K562 (cell line): ENCODE measurements around the gene APBA2.

Experiments
- ATF1 ChIP-seq, 2 experiments: fragments of 450-650 bp in 1 of 2; IDR thresholded peaks; 2 replicates each; pipeline ENCODE4 v1.6.1; 2016; ENCODE audit warnings: missing compliant biosample characterization in 1 of 2, missing genetic modification characterization in 1 of 2
- BRCA1 ChIP-seq, 2 experiments: fragments of 450-650 bp in 1 of 2; sonication (generic) in 1 of 2; formaldehyde crosslinking in 1 of 2; IDR thresholded peaks; 2 replicates each; pipeline versions ENCODE4 v1.5.0 to v1.6.1; 2017 to 2020; ENCODE audit warnings: mild to moderate bottlenecking in 1 of 2, missing genetic modification reagents in 1 of 2
- CEBPB ChIP-seq: fragments of 450-650 bp; IDR thresholded peaks from 2 replicates; pipeline ENCODE4 v1.6.1; 2016; ENCODE audit warnings: missing genetic modification characterization, missing compliant biosample characterization
- CHD1 ChIP-seq: fragments of 200-600 bp; sonication (generic); IDR thresholded peaks from one replicate; pipeline ENCODE4 v1.6.1; 2012; ENCODE audit warnings: mild to moderate bottlenecking, moderate library complexity, low read length, inconsistent platforms
- FOXJ3 ChIP-seq: sonication (generic); formaldehyde crosslinking; IDR thresholded peaks from 2 replicates; pipeline ENCODE4 v1.4.0; 2020; ENCODE audit warnings: mild to moderate bottlenecking, missing genetic modification reagents
- SIN3A ChIP-seq, 2 experiments: fragments of 150-350 bp in 1 of 2; IDR thresholded peaks; 2 replicates each; pipeline ENCODE4 v1.6.1; 2011 to 2016; ENCODE audit warnings: borderline replicate concordance in 2 of 2, low read depth in 2 of 2, low read length in 2 of 2, mild to moderate bottlenecking in 2 of 2, moderate library complexity in 2 of 2; ENCODE audit not compliant: control insufficient read depth in 1 of 2
- SIX5 ChIP-seq, 2 experiments: IDR thresholded peaks; 2 replicates each; pipeline ENCODE4 v1.6.1; 2011; ENCODE audit warnings: low read length in 2 of 2, borderline replicate concordance in 1 of 2, low read depth in 1 of 2, mild to moderate bottlenecking in 1 of 2, moderate library complexity in 1 of 2; ENCODE audit not compliant: insufficient read depth in 1 of 2
- TAF1 ChIP-seq: IDR thresholded peaks from 2 replicates; pipeline ENCODE4 v1.6.1; 2011; ENCODE audit warnings: mild to moderate bottlenecking, low read length, moderate library complexity; ENCODE audit not compliant: insufficient read depth, control insufficient read depth, severe bottlenecking; ENCODE audit errors: extremely low read depth
- TFAM ChIP-seq: fragments of 250-450 bp; sonication (Bioruptor Pico); conservative IDR thresholded peaks from 2 replicates; pipeline ENCODE4 v1.5.0; 2021; ENCODE audit warnings: mild to moderate bottlenecking, moderate library complexity
- TOE1 ChIP-seq, 2 experiments: fragments of 450-650 bp in 1 of 2; sonication (generic) in 1 of 2; formaldehyde crosslinking in 1 of 2; IDR thresholded peaks; 2 replicates each; pipeline versions ENCODE4 v1.7.1 to v1.8.0; 2016 to 2022; ENCODE audit warnings: borderline replicate concordance in 2 of 2, mild to moderate bottlenecking in 2 of 2, antibody characterized with exemption in 1 of 2, inconsistent platforms in 1 of 2, low read depth in 1 of 2, missing genetic modification reagents in 1 of 2, moderate library complexity in 1 of 2
- YY1 ChIP-seq, 3 experiments: IDR thresholded peaks; 2 replicates each; pipeline ENCODE4 v1.6.1; 2011; ENCODE audit warnings: low read length in 2 of 3, mild to moderate bottlenecking in 2 of 3, moderate library complexity in 2 of 3, borderline replicate concordance in 1 of 3, control low read depth in 1 of 3, low read depth in 1 of 3; ENCODE audit not compliant: insufficient read depth in 3 of 3, insufficient replicate concordance in 2 of 3, control insufficient read depth in 1 of 3, insufficient read length in 1 of 3; ENCODE audit errors: extremely low read depth in 1 of 3
- TF ChIP-seq, protein P1 (sequence below): sonication (generic); formaldehyde crosslinking; IDR thresholded peaks from 2 replicates; pipeline ENCODE4 v1.8.0; 2022; ENCODE audit warnings: mild to moderate bottlenecking, missing genetic modification reagents
- TF ChIP-seq, protein P2 (sequence below), 2 experiments: fragments of 450-650 bp; formaldehyde crosslinking in 1 of 2; IDR thresholded peaks; 2 replicates each; pipeline versions ENCODE4 v1.4.0 to v1.6.1; 2014 to 2020; ENCODE audit warnings: mild to moderate bottlenecking in 2 of 2, borderline replicate concordance in 1 of 2, low read depth in 1 of 2
- TF ChIP-seq, protein P3 (sequence below), 3 experiments: IDR thresholded peaks in 2 of 3; conservative IDR thresholded peaks in 1 of 3; 2 replicates each; pipeline ENCODE4 v1.5.1; 2011 to 2012; ENCODE audit warnings: low read length in 3 of 3, mild to moderate bottlenecking in 3 of 3, control low read depth in 2 of 3, improper control_type of control experiment in 1 of 3, inconsistent platforms in 1 of 3, low read depth in 1 of 3, mixed read lengths in 1 of 3, moderate library complexity in 1 of 3; ENCODE audit not compliant: insufficient read depth in 2 of 3

DNA sequence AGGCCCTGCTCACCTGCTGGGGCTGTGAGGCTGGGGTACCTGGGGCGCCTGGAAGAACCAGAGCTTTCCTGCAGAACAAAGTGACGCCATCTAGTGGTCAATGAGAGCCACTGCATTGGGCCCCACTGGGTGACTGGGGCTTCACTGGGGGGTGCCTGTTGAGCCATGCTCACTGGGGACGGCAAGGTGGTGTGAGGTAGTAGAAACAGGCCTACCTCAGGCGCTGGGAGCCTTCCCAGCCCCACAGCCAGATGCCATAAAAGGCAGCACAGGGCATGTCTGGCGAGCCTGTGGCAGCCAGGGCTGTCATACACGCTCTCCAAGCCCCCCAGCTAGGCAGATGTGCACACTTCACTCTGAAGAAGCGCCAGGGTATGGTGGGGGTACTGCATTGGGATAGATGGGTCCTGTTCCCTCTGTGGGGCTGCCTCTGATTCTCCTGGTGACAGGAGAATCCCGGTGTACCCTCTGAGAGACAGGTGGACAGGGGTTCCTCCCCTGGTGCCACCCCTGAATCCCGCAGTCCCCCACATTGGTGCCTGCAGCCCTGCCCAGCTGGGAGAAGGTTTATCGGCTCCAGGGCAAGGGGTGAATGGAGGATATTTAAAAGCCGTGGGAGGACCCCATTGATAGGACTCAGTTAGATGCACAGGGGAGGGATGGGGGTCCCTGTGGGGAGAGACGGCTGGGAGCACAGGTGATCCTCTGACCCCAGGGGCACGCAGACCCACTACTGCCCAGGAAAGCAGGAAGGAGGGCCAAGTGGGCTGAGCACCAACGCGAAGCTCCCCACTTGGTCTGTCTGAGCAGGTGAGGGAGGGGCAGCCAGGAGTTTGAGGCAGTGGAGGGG is 205.1 kb downstream of the APBA2 start:
- no peak for TF ChIP-seq ATF1 (CRISPR knock-in tag; IDR thresholded peaks at IDR 0.05)
- TF ChIP-seq ATF1 (tag; IDR thresholded peaks at IDR 0.05), result no peak
- TF ChIP-seq SIN3A (IDR thresholded peaks at IDR 0.05; ENCODE audit: borderline replicate concordance in 2 of 2, control insufficient read depth in 1 of 2, low read depth in 2 of 2, low read length in 2 of 2), result no peak
- no peak for TF ChIP-seq FOXJ3 (CRISPR knock-in tag)
- no peak for TF ChIP-seq SIX5 (IDR thresholded peaks at IDR 0.05; ENCODE audit: borderline replicate concordance in 1 of 2, insufficient read depth in 1 of 2, low read depth in 1 of 2, low read length in 2 of 2)
- no peak for TF ChIP-seq CHD1
- TF ChIP-seq, protein P1, sequence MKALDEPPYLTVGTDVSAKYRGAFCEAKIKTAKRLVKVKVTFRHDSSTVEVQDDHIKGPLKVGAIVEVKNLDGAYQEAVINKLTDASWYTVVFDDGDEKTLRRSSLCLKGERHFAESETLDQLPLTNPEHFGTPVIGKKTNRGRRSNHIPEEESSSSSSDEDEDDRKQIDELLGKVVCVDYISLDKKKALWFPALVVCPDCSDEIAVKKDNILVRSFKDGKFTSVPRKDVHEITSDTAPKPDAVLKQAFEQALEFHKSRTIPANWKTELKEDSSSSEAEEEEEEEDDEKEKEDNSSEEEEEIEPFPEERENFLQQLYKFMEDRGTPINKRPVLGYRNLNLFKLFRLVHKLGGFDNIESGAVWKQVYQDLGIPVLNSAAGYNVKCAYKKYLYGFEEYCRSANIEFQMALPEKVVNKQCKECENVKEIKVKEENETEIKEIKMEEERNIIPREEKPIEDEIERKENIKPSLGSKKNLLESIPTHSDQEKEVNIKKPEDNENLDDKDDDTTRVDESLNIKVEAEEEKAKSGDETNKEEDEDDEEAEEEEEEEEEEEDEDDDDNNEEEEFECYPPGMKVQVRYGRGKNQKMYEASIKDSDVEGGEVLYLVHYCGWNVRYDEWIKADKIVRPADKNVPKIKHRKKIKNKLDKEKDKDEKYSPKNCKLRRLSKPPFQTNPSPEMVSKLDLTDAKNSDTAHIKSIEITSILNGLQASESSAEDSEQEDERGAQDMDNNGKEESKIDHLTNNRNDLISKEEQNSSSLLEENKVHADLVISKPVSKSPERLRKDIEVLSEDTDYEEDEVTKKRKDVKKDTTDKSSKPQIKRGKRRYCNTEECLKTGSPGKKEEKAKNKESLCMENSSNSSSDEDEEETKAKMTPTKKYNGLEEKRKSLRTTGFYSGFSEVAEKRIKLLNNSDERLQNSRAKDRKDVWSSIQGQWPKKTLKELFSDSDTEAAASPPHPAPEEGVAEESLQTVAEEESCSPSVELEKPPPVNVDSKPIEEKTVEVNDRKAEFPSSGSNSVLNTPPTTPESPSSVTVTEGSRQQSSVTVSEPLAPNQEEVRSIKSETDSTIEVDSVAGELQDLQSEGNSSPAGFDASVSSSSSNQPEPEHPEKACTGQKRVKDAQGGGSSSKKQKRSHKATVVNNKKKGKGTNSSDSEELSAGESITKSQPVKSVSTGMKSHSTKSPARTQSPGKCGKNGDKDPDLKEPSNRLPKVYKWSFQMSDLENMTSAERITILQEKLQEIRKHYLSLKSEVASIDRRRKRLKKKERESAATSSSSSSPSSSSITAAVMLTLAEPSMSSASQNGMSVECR (CRISPR knock-in tag), result no peak
- TF ChIP-seq CEBPB (tag), result no peak
- TF ChIP-seq, protein P2, sequence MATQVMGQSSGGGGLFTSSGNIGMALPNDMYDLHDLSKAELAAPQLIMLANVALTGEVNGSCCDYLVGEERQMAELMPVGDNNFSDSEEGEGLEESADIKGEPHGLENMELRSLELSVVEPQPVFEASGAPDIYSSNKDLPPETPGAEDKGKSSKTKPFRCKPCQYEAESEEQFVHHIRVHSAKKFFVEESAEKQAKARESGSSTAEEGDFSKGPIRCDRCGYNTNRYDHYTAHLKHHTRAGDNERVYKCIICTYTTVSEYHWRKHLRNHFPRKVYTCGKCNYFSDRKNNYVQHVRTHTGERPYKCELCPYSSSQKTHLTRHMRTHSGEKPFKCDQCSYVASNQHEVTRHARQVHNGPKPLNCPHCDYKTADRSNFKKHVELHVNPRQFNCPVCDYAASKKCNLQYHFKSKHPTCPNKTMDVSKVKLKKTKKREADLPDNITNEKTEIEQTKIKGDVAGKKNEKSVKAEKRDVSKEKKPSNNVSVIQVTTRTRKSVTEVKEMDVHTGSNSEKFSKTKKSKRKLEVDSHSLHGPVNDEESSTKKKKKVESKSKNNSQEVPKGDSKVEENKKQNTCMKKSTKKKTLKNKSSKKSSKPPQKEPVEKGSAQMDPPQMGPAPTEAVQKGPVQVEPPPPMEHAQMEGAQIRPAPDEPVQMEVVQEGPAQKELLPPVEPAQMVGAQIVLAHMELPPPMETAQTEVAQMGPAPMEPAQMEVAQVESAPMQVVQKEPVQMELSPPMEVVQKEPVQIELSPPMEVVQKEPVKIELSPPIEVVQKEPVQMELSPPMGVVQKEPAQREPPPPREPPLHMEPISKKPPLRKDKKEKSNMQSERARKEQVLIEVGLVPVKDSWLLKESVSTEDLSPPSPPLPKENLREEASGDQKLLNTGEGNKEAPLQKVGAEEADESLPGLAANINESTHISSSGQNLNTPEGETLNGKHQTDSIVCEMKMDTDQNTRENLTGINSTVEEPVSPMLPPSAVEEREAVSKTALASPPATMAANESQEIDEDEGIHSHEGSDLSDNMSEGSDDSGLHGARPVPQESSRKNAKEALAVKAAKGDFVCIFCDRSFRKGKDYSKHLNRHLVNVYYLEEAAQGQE (IDR thresholded peaks at IDR 0.05; ENCODE audit: borderline replicate concordance), result peak; percentile 28; the same call in 1 of the 2 replicates
- TF ChIP-seq, protein P2 (CRISPR knock-in tag; IDR thresholded peaks at IDR 0.05; ENCODE audit: low read depth), result no peak
- TF ChIP-seq YY1 (IDR thresholded peaks at IDR 0.05; ENCODE audit: borderline replicate concordance in 1 of 3, control insufficient read depth in 1 of 3, extremely low read depth in 1 of 3, insufficient read depth in 3 of 3, insufficient read length in 1 of 3, insufficient replicate concordance in 2 of 3, low read depth in 1 of 3, low read length in 2 of 3), result no peak
- TF ChIP-seq TOE1 (IDR thresholded peaks at IDR 0.05; ENCODE audit: borderline replicate concordance), result no peak
- no peak for TF ChIP-seq TOE1 (CRISPR knock-in tag; IDR thresholded peaks at IDR 0.05; ENCODE audit: borderline replicate concordance, low read depth)
- TF ChIP-seq, protein P3, sequence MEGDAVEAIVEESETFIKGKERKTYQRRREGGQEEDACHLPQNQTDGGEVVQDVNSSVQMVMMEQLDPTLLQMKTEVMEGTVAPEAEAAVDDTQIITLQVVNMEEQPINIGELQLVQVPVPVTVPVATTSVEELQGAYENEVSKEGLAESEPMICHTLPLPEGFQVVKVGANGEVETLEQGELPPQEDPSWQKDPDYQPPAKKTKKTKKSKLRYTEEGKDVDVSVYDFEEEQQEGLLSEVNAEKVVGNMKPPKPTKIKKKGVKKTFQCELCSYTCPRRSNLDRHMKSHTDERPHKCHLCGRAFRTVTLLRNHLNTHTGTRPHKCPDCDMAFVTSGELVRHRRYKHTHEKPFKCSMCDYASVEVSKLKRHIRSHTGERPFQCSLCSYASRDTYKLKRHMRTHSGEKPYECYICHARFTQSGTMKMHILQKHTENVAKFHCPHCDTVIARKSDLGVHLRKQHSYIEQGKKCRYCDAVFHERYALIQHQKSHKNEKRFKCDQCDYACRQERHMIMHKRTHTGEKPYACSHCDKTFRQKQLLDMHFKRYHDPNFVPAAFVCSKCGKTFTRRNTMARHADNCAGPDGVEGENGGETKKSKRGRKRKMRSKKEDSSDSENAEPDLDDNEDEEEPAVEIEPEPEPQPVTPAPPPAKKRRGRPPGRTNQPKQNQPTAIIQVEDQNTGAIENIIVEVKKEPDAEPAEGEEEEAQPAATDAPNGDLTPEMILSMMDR (IDR thresholded peaks at IDR 0.05 in 2 of 3, conservative IDR thresholded peaks at IDR 0.05 in 1 of 3; ENCODE audit: insufficient read depth in 2 of 3, low read depth in 1 of 3, low read length in 3 of 3), result peak; percentile 73 to 85 (median 78)
- no peak for TF ChIP-seq TFAM (CRISPR knock-in tag)
- no peak for TF ChIP-seq BRCA1 (IDR thresholded peaks at IDR 0.05)
- TF ChIP-seq BRCA1 (CRISPR knock-in tag; IDR thresholded peaks at IDR 0.05), result no peak
- TF ChIP-seq TAF1, result no peak
